OCI-LY3 (cell line): ENCODE measurements around the gene SH3RF3.

ENCODE experiments used
- EZH2phosphoT487 ChIP-seq: fragments of 200-600 bp; shearing (Covaris generic); IDR thresholded peaks from 2 replicates; pipeline ENCODE4 v1.6.1; 2018; ENCODE audit warnings: antibody characterized with exemption, mixed run types, low read depth
- TF ChIP-seq, protein P1 (sequence below): fragments of 200-600, 300-600 bp; sonication (generic); IDR thresholded peaks from 2 replicates; pipeline ENCODE4 v1.5.1; 2014; ENCODE audit warnings: antibody characterized with exemption, low read length, low read depth

- TF ChIP-seq, protein P1, sequence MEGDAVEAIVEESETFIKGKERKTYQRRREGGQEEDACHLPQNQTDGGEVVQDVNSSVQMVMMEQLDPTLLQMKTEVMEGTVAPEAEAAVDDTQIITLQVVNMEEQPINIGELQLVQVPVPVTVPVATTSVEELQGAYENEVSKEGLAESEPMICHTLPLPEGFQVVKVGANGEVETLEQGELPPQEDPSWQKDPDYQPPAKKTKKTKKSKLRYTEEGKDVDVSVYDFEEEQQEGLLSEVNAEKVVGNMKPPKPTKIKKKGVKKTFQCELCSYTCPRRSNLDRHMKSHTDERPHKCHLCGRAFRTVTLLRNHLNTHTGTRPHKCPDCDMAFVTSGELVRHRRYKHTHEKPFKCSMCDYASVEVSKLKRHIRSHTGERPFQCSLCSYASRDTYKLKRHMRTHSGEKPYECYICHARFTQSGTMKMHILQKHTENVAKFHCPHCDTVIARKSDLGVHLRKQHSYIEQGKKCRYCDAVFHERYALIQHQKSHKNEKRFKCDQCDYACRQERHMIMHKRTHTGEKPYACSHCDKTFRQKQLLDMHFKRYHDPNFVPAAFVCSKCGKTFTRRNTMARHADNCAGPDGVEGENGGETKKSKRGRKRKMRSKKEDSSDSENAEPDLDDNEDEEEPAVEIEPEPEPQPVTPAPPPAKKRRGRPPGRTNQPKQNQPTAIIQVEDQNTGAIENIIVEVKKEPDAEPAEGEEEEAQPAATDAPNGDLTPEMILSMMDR: no peak
- TF ChIP-seq EZH2phosphoT487: no peak
Measured at GRCh38 chr2:109446278-109447131, 317.5 kb downstream of the SH3RF3 start.
